Glomerular endothelial cell (primary cell): ENCODE data around the gene CRYBG1. TPM values are rescaled to one million over a fixed set of nuclear protein-coding genes. Genes with fewer than 3 reads are reported as not detected.
A peak's percentile ranks its signal among the peaks of the same experiment; 100 is the strongest.
"Not testable (repeated sequence)": the region's sequence is repeated elsewhere in the genome, so short reads cannot be mapped to it uniquely, and the experiment has no call there.

Experiments
- DNase-seq: peaks from one replicate; pipeline ENCODE4 v3.0.0-alpha.2; 2011; ENCODE audit warnings: low read depth, low spot score; ENCODE audit errors: extremely low read depth
- total RNA-seq: library from RNA; depleted of rRNA; stranded (reverse); fragments of >200 nt; gene quantifications from 2 replicates; pipeline ENCODE4 v1.2.3, GENCODE V29; 2015

Gene CRYBG1
- total RNA-seq, 1 donor from 2014 or later = 47.8 TPM

DNA sequence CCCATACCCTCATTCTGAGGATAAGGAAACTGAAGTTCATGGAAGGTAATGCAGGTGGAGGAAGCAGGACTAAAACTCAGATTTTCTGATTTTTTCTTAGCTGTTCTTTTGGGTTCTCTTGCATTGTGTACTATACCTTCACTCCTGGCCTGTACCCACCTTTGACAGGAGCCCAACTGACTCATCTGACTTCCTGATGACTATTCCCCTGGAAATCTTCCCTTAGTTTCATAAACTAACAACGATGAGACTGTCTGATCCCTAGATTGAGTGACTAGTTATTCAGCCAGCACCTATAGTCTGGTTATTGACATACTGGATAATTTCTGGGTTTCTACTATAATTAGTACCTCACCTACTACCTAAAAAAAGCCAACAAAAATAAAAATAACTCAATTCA, 10.1 kb downstream of the CRYBG1 start:
- no peak for DNase-seq

- DNase-seq = no peak
Measured at GRCh38 chr6:106372838-106373501, 12.5 kb downstream of the CRYBG1 start.

DNA sequence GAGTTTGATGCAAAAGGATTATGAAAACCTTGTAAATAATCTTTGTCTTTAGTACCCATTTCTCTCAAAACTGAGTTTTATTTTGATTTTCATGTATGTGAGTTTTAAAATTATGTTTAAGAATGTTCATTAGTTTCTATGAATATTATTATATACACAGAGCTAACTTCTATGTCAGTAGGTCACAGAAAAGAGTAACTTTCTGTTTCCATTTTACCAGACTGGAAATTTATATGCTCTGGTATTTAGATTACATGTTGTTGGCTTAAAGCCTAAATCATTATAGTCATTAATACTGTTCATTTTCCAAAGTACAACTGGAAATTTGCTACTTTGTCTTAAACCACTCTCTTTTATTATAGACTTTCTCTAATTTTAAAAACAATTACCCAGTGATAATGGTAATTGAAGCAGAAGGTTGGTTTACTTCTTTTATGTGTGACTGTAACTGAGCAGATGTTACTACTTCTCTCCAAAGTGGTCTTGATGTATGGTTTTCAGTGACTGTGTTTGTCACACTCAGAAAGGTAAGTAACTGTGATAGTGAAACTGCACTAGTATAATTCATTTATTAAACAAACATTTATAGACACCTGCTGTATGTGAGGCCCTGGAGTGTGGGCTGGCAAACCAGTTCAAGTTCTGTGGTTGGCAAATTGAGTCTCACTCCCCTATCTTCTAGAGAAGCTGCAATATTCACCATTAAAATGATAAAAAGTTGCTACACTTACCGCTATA, 13.2 kb downstream of the CRYBG1 start:
- no peak for DNase-seq

GRCh38 chr6:106377061-106377540, 16.6 kb downstream of the CRYBG1 start:
- DNase-seq = peak; percentile 3

- no peak for DNase-seq
Measured at GRCh38 chr6:106379951-106380350, 19.4 kb downstream of the CRYBG1 start.

GRCh38 chr6:106380407-106380806, 19.9 kb downstream of the CRYBG1 start:
- DNase-seq = no peak

GRCh38 chr6:106381223-106381622, 20.7 kb downstream of the CRYBG1 start:
- DNase-seq = no peak

DNA sequence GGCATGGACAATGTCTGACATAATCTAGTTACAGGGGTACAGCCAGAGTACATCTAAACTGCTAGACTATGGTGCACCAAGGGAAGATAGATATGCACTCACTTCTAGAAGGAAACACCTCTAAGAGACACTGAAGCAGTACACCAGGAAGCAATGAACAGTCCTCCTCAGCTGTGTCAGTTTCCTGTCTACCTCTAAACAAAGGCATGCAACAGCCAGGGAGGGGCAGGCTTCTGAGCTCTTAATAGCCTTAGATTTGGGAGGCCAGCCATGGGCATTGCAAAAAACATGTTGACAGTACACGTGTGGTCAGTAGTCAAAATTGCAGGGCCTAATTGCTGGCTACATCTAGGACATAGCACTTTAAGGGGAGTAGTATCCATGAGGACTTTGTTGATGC, 21.4 kb downstream of the CRYBG1 start:
- DNase-seq = no peak

DNA sequence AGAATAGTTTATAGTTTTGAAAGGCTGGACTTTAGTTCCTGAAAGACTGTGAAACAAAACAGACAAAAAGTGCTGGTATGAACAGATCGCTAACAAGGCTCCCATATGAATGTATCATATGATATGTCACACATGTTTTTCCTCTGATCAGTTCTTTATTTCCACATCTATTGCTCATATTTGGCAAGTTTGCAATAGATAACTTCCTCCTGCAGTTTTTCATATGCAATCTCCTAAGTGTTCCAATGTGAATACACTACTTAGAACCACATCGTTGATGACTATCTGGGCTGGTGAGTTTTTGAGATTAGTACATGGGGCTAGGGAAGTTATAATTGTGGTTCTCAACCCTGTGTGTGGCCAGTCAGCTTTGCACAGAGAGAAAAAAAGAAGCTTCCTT, 23.1 kb downstream of the CRYBG1 start:
- no peak for DNase-seq

GRCh38 chr6:106385530-106385929, 25.0 kb downstream of the CRYBG1 start:
- no peak for DNase-seq

DNA sequence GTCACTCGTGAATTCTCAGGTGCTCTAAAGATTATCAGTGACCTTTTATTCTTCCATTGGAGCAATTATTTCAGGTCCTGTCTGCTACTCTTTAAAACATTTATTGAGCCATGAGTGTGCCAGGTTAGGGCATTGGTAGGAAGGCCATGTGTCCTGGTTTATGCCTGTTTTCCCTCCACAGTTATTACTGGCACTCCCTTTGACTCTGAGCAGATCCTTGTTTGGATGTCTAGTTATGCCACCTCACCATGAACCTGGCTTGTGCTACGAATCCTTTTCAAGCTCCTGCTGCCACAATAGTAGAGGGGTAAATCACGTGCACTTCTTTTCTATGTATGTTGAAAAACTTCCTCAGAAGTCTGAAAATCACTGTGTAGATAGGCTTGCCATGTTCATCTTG, 27.4 kb downstream of the CRYBG1 start:
- DNase-seq = no peak

DNA sequence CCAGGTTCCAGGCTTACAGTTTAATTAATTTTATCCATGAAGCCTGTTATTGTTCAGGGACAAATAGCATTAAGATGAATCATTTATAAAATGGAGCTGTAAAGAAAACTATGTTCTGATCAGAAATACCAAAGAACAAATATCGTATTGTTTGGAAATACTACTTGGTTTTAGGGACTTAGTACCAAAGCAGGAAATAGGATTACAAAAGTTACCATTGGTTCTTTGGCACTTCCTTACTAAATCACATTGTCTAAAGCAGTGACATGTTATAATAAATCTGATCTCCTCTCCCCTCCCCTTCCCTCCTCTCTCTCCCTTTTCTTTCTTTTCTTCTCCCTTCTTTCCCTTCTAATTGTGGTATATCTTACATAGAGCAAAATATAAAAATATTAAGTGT, 29.6 kb downstream of the CRYBG1 start:
- no peak for DNase-seq

- DNase-seq = no peak
Measured at GRCh38 chr6:106396426-106397220, 36.1 kb downstream of the CRYBG1 start.

DNA sequence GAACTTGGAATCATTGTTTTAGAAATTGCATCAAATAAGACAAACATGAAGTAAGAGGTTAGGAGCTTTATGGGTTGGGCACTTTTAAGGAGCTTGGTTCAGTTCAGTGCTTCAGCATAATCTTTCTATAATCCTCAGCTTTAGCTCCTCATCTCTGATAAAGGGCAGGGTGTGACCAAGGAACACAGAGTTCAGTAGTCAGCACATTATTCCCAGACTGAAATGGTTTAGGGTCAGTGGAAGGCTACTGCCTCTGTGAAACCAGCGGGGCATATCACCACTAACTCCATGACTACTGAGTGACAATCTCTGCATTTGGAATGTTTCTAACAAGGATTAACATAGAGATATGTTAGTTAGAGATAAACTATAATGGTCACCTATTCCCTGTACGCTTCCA, 36.9 kb downstream of the CRYBG1 start:
- DNase-seq = no peak

- DNase-seq = no peak
Measured at GRCh38 chr6:106398621-106399020, 38.1 kb downstream of the CRYBG1 start.

DNA sequence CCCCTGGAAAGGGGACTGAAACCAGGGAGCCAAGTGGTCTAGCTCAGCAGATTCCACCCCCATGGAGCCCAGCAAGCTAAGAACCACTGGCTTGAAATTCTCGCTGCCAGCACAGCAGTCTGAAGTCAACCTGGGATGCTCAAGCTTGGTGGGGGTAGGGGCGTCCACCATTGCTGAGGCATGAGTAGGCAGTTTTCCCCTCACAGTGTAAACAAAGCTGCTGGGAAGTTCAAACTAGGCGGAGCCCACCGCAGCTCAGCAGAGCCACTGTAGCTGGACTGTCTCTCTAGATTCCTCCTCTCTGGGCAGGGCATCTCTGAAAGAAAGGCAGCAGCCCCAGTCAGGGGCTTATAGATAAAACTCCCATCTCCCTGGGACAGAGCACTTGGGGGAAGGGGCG, 44.5 kb downstream of the CRYBG1 start:
- DNase-seq = not testable (repeated sequence)

DNA sequence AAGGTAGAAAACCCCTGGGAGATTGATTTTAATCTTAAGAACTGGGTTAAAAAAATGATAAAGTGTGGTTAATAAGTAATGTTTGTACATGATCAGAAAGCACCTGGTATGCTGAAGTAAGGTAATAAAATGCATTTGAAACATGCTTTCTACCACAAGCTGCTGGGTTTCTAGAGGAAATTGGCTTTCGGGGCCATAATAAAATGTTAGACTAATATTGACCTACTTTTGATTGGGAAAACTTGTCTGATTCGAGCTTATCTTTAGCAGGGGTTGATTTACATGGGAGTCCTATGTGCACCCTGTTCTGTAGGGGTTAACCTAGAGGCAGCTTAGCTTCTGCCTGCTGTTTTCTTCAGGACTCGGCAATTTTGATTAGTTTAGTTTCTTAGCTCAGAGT, 50.5 kb downstream of the CRYBG1 start:
- DNase-seq = no peak

- DNase-seq = no peak
Measured at GRCh38 chr6:106411643-106412200, 51.2 kb downstream of the CRYBG1 start.

- DNase-seq = no peak
Measured at GRCh38 chr6:106413016-106413415, 52.5 kb downstream of the CRYBG1 start.

DNA sequence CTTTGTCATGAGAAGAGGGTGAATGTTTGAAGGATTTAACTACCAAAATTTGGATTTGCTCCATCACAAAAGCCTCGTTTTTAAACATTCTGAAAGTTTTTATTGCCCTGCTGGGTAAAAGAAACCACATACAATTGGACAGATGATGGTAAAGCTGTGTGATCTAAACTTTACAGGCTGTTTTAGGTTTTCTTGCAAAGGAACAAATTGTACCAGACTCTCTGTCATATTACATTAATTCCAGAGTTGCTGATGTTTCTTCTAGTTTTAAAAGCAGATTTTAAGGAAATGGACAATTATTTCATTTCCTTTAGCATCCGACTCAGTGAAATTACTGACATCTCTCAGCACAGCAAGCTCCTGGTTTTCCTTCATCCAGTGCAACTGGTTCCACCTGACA, 53.2 kb downstream of the CRYBG1 start:
- DNase-seq = no peak

DNA sequence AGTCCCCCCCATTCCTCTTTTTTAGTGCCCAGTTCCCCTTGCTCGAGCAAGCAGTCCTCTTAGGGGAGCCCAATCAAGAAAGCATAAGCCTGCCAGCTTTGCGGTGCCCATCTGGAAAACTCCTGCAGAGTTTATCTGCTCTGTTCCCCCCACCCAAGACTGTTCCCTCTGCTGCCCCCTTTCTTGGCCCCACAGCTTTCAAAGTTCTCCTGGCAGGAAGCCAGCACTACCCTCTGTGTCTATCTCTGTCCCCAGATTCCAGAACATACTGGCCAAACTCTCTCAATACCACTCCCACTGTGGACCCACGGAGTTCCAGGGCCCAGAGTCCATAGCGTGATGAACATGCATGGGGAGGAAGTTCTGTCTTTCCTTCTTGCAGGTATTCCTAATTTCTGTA, 55.4 kb downstream of the CRYBG1 start:
- DNase-seq = no peak
